ENCODE measurements around the gene CUL7.

The CUL7 gene

DNA sequence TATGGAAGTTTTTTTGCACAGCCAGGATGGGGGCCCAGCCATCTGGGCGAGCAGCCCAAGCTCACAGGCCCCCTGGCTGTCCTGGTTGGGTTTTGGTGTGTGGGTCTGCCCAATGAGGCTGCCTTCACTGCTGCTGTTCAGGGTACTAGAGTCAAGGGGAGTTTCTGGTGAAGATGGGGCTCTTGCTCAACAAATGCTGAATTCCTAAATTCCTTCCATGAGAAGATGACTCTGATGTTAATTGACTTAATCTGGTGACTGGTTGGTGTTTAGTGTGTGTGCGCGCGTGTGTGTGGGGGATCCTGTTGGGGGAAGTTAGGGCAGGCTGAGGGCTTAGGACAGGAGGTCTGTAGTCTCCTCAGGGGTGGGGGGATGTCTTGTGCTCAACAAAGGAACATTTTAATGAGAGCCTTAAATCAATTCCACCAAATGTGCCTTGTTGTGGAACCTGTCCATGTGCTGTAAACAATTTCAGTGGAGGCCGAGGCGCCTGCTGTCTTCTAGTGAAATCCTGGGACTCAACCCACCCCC, 24.4 kb upstream of the CUL7 start:
- in situ Hi-C loops (cut with MboI; ENCODE audit: low sequenced_read_pairs), result no loop called here

GRCh38 chr6:43077333-43077809, 23.7 kb upstream of the CUL7 start:
- in situ Hi-C loops (cut with MboI; ENCODE audit: low sequenced_read_pairs), result no loop called here

DNA sequence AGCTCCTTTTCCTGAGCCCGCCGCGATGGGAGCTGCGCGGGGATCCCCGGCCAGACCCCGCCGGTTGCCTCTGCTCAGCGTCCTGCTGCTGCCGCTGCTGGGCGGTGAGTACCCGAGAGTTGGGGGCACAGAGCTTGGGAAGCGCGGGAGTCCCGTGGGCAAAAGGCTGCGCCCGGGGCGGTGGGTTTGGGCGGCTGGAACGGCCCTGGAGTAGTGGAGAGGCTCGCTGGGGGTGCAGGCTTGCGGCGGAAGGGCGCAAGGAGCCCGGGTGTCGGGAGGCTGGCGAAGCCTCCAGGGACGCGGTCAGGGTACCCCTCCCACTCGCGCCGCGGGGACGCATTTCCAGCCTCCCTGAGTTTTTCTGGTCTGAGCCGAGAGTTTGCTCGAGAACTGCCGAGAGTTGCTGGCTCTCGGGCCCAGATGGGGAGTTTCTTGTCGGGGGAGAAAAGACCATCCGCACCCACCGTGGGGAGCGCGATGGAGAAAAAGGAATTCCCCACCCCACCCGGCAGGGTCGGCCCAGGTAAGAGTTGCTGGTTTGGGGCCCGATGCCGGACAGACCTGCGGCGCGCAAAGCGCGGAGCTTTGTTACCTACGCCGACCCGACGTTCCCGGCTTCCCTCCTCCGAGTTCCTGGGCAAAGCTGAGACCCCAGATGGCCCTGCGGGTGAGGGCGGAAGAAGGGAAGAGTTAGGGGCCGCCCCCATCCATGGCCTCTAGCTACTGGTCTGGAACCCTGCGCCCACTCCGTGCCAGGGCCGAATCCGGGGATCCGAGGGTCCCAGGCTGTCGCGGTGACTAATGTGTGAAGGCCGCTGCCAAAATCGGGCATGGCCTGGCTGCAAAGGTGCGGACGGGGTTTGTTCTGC, 23.0 kb upstream of the CUL7 start:
- in situ Hi-C loops (cut with MboI; ENCODE audit: low sequenced_read_pairs), result no loop called here

GRCh38 chr6:43075670-43076463, 22.2 kb upstream of the CUL7 start, which contains the start of gene PTK7:
Gene PTK7, plus strand, starts transcription at chr6:43076314. Its CDS starts 175 bp downstream, at chr6:43076489.
- in situ Hi-C loops (cut with MboI; ENCODE audit: low sequenced_read_pairs), result no loop called here

DNA sequence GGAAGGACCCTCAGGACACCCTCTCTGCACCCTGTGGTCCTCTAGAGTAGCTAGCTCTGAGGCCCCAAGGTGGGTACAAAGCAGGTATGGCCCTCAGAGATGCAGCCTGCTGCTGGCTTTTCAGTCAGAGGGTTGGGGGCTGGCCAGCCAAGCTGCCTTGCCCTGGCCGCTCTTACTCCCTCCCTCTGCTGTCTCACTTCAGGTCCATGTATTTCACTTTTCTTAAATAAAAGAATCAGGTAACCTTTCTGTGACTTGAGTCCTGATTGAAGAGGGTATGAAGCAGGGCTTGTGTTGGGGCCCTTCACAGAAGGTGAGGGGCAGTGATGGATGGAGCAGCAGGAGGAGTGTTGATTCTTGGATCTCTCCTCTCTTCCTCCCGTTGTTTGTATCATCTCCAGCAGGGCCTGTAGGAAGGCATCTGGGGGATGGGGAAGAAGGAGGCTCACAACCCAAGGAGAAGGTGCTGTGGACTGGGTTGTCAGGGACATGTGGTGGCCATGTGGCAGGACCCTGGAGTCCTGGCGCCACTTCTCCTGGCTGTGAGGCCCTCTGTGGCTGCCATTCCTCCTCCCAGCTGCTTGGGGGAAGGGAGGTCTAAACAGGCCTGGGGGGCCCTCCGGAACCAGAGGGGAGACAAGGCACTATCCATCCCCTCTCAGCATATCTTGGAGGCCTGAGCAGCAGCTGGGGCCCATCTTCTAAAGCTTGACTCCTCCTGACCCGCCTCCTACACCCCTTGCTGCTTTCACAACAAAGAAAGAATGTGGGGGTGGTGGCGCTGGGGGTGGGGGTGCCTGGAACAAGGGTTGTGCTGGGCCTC, 21.4 kb upstream of the CUL7 start:
- in situ Hi-C loops (cut with MboI; ENCODE audit: low sequenced_read_pairs), result no loop called here

GRCh38 chr6:43070028-43070632, 16.5 kb upstream of the CUL7 start:
- in situ Hi-C loops (cut with MboI; ENCODE audit: low sequenced_read_pairs), result no loop called here

GRCh38 chr6:43062818-43063217, 9.2 kb upstream of the CUL7 start:
- in situ Hi-C loops (cut with MboI; ENCODE audit: low sequenced_read_pairs), result no loop called here

- in situ Hi-C loops (cut with MboI; ENCODE audit: low sequenced_read_pairs), result no loop called here
Measured at GRCh38 chr6:43061861-43062260, 8.2 kb upstream of the CUL7 start.

- in situ Hi-C loops (cut with MboI; ENCODE audit: low sequenced_read_pairs), result no loop called here
Measured at GRCh38 chr6:43060755-43061633, 7.3 kb upstream of the CUL7 start.

DNA sequence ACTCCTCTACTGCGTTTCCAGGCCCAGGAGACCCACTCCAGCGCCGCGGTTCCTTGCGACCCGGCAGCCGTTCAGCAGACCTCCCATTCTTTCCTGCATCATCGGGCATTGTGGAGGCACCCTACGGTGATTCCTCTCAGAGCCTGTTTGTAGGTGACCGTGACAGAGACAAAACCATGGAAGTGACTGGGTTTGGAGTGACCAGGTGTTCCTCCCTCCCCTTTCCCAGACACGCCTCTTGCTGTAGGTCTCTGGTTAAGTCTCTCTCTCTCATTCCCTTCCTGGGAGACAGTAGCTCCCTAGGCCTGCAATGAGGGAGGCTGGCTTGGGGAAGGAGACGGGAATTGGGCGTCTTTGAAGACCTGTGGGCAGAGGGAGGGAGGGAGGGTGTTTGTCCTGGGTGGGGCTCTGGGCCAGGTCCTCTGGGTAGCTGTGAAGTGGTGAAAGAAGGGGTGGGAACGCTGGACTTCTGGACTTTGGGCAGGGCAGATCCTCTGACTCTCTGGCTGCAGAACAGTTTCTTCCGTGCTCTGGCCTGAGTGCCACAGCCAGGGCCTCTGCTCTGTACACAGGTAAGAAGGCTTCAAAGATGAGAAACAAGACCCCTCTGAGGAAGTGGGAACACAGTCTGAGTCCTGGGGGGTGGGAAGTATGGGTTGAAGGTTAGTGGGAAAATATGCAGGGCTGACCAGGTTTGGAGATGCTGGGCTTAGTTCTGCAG, 6.5 kb upstream of the CUL7 start:
- in situ Hi-C loops (cut with MboI; ENCODE audit: low sequenced_read_pairs), result no loop called here

GRCh38 chr6:43059168-43060033, 5.8 kb upstream of the CUL7 start, which contains the start of the genes KLC4 and MRPL2:
Gene KLC4, plus strand, starts transcription at chr6:43059631. Its CDS starts 1,705 bp downstream, at chr6:43061336.
Gene MRPL2, minus strand, starts transcription at chr6:43059434. Its CDS starts 53 bp downstream, at chr6:43059381.
- in situ Hi-C loops (cut with MboI; ENCODE audit: low sequenced_read_pairs), result no loop called here

DNA sequence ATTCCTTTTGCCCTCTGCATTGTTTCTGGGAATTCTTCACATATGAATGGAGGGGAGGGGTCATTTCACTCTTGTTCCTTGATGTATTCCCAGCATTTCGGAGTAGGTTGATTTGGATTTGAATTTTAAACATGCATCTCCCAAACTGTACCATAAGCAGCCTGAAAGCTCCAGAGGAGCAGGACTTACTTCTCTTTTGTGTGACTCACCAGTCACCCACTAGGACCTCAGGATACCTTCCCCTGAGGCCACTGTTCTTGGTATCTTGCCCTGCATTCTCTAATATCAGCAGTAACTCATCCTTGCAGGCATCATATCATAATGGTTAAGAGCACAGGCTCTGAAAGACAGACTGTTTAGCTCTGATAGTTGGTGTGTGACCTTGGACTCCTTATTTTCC, 4.9 kb upstream of the CUL7 start:
- in situ Hi-C loops (cut with MboI; ENCODE audit: low sequenced_read_pairs), result no loop called here

- in situ Hi-C loops (cut with MboI; ENCODE audit: low sequenced_read_pairs), result no loop called here
Measured at GRCh38 chr6:43055966-43056365, 2.3 kb upstream of the CUL7 start.

GRCh38 chr6:43054206-43054943, 724 bp upstream of the CUL7 start:
- in situ Hi-C loops (cut with MboI; ENCODE audit: low sequenced_read_pairs), result no loop called here

DNA sequence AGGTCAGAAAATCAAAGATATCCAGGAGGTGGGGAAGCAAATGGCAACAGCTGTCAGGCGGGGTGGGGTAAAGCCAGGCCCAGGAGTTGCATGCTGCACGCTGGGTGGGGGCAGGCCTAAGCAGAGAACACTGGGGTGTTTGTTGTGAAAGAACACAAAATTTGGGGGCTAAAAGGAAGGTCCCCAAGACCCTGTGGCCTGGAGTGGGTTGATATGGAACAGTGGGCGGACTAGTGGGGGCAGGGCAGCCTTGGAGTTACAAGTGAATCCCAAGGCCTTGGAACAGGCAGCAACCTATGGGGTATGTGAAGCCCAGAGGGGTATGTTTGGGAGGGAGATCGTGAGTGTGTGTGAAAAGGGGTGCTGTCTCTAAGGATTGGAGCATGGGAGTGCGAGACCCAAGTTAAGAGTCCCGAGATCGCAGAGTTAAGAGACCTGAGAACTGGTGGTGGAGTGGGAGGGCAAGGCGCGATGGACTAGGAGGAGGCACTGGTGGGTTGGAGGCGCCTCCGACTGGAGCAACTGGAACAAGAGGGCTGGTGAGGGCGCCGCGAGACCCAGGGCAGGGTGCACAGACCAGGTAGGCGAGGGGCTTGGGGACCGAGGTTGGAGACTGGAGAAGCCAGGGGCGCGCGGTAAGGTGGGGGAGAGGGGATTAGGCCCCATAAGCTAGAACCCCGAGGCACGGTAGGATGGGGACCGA, 658 bp downstream of the CUL7 start:
- in situ Hi-C loops (cut with MboI; ENCODE audit: low sequenced_read_pairs), result no loop called here

GRCh38 chr6:43052225-43052841, 1.3 kb downstream of the CUL7 start:
- in situ Hi-C loops (cut with MboI; ENCODE audit: low sequenced_read_pairs), result no loop called here

All from HL-60/S4 (cell line).